Activated CD8-positive, alpha-beta T cell treated with anti-CD3 and anti-CD28 coated beads, Interleukin-2, amount 10 ng/mL, durations not matched to agents 7 days and 5 days (primary cell): ENCODE results near the gene EID3. TPM values are rescaled to one million over a fixed set of nuclear protein-coding genes. Genes with fewer than 3 reads are reported as not detected.

Experiments
- ATAC-seq: fragments of 150-1000 bp; cut with Tn5 transposase; one replicate; pipeline ENCODE4 v1.10.0; 2021; ENCODE audit warnings: moderate library complexity
- CTCF ChIA-PET: fragments of 350-600 bp; sonication (Branson Sonifier 250); formaldehyde crosslinking; loops from one replicate; lab custom pipeline; 2021; ENCODE audit warnings: antibody characterized with exemption; lab: Charles Lee
- POLR2A ChIA-PET: fragments of 350-600 bp; sonication (Branson Sonifier 250); formaldehyde crosslinking; loops from one replicate; lab custom pipeline; 2021; ENCODE audit warnings: antibody characterized with exemption; lab: Charles Lee
- DNase-seq: peaks from one replicate; pipeline ENCODE4 v3.0.0-alpha.2; 2020
- H3K27ac Mint-ChIP-seq: one replicate; pipeline ENCODE4 v1.8.0; 2021; ENCODE audit warnings: mild to moderate bottlenecking, mixed read lengths
- H3K27me3 Mint-ChIP-seq: one replicate; pipeline ENCODE4 v1.8.0; 2021; ENCODE audit warnings: low read depth, mixed read lengths
- H3K36me3 Mint-ChIP-seq: one replicate; pipeline ENCODE4 v1.8.0; 2021; ENCODE audit warnings: low read depth, mixed read lengths
- H3K4me1 Mint-ChIP-seq: one replicate; pipeline ENCODE4 v1.8.0; 2021; ENCODE audit warnings: low read depth, mixed read lengths
- H3K4me3 Mint-ChIP-seq: one replicate; pipeline ENCODE4 v1.8.0; 2021; ENCODE audit warnings: mild to moderate bottlenecking, mixed read lengths
- H3K9me3 Mint-ChIP-seq: one replicate; pipeline ENCODE4 v1.8.0; 2022; ENCODE audit warnings: mixed read lengths; ENCODE audit not compliant: insufficient read depth
- total RNA-seq, 2 experiments: library from RNA; stranded (reverse); gene quantifications; one replicate each; pipeline ENCODE4 v1.2.3, GENCODE V29; 2021

The EID3 gene
- total RNA-seq, 2 experiments from 2014 or later: 7.2 to 7.8 TPM

DNA sequence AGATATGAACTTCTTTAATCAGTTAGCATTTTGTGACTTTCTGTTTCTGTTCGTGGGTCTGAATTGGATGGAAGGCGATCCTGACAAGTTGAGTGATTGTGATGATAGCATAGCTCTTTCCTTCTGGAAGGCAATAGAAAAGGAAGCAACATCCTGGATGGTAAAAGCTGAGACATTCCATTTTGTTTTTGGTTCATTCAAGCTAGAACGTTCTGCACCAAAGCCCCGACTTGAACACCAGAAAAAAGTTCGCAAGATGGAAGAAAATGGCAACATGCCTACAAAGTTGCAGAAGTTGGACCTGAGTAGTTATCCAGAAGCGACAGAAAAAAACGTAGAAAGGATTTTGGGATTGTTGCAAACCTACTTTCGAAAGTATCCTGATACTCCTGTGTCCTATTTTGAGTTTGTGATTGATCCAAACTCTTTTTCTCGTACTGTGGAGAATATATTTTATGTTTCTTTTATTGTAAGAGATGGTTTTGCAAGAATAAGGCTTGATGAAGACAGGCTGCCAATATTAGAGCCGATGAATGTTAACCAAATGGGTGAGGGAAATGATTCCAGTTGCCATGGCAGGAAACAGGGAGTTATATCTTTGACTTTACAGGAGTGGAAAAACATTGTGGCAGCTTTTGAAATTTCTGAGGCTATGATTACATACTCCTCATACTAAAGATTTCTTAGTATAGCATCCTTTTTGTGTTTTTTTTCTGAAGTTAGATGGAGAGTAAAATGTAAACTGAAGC is 896 bp downstream of the EID3 start:
- POLR2A ChIA-PET: interaction anchor here (0.7 to 5.4 kb wide), 6 partner anchors 8 to 335 kb away, joined by 3 to 50 read pairs (median 4); no protein-coding TSS in a partner anchor
- peaks cover 42% of the 10 kb centered on the region for H3K36me3 Mint-ChIP-seq
- DNase-seq (no peak), ATAC-seq (no peak)
- no peaks in the 10 kb centered on the region for H3K27me3 Mint-ChIP-seq
- H3K27ac Mint-ChIP-seq: peak overlapping the region; percentile 99
- peaks cover 57% of the 10 kb centered on the region for H3K4me1 Mint-ChIP-seq
- H3K9me3 Mint-ChIP-seq: no peaks in the 10 kb centered on the region
- CTCF ChIA-PET: interaction anchor here (0.6 to 5.1 kb wide), 7 partner anchors 17 to 162 kb away, joined by 3 to 37 read pairs (median 4); no protein-coding TSS in a partner anchor
- peak overlapping the region; percentile 90 for H3K4me3 Mint-ChIP-seq

DNA sequence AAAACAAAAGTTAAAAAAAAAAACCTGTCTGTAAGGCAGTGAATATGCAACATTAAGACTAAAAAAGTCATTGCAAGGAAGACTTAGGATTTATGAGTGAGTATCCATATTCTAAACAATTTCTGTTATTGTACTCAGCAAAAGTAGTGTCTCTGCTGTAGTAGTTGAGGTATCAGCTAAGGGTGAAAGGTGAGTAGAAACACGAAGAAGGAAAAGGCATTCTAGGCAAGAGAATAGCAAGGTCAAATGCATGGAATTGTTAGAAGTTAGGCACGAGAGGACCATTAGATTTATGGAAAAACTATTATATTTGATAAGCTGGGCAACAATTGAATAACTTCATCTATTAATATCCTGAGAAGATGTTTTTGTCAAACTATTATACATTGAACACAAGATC is 1.8 kb downstream of the EID3 start:
- Mint-ChIP-seq H3K27me3 (no peaks in the 10 kb centered on the region), H3K4me3 (no peak overlapping the region), H3K27ac (no peak overlapping the region), H3K9me3 (no peaks in the 10 kb centered on the region), H3K36me3 (peaks cover 41% of the 10 kb centered on the region), H3K4me1 (peaks cover 56% of the 10 kb centered on the region)
- DNase-seq (no peak), ATAC-seq (no peak)
- ChIA-PET POLR2A (interaction anchor here (5.4 kb wide), 1 partner anchor 18 kb away, joined by 50 read pairs; no protein-coding TSS in a partner anchor), CTCF (interaction anchor here (0.7 to 1.2 kb wide), 2 partner anchors 103 to 518 kb away, joined by 3 to 5 read pairs; no protein-coding TSS in a partner anchor)

DNA sequence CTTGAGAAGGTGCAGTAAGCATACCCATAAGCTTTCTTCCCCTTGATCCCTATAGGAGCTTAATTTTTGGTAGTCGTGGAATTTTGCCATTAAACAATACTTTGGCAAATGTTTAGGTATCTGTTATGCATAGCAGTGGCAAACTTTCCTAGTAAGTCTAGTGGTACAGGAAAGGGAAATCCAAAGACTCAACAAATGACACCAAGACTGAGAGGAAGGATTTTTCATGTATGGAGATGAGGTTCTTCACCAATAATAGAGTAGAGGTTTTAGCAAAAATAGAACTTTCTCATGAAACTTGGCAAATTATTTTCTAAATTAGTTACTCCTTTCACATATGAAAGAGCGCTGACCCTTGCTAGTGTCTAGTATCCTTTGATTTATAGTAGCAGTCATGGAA is 2.8 kb downstream of the EID3 start:
- no peak for ATAC-seq
- Mint-ChIP-seq H3K27ac (no peak overlapping the region), H3K9me3 (no peaks in the 10 kb centered on the region), H3K4me3 (no peak overlapping the region), H3K36me3 (peaks cover 44% of the 10 kb centered on the region), H3K27me3 (no peaks in the 10 kb centered on the region), H3K4me1 (peaks cover 53% of the 10 kb centered on the region)
- DNase-seq: no peak
- POLR2A ChIA-PET: interaction anchor here (5.4 kb wide), 1 partner anchor 19 kb away, joined by 50 read pairs; no protein-coding TSS in a partner anchor
- CTCF ChIA-PET: no interaction called here

DNA sequence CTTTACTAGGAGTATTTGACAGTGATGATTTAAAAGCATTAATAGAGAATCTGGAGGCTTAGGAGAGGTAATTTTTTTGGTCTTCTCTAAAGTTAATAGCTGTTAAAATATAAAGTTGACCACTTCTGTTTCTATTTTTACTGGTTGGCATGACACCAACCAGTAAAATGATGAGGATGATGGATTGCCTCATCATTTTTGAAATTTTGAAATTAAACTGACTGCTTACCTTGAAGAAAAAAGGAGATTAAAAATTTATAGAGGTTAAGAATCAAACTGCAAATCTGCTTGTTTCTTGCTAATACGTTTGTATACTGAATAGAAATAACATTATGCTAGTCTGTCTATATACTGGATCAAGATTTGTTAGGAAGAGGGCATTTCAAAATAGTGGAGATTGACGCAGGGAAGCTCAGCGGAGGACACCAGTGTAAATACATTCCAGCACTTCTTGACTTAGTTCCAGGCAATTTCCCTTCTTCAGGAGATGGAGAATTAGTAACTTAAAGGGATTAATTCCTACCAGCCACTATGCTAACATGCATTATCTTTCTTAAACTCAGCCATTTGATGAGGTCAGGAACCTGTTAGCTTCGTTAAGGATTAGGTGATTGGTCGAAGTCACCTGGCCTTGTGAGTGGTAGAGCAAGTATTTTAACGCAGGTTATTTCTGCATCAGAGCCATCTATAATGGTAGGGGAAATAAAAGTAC is 3.6 kb downstream of the EID3 start:
- Mint-ChIP-seq H3K4me3 (no peak overlapping the region), H3K9me3 (no peaks in the 10 kb centered on the region), H3K27me3 (no peaks in the 10 kb centered on the region), H3K4me1 (peaks cover 49% of the 10 kb centered on the region), H3K27ac (no peak overlapping the region), H3K36me3 (peaks cover 46% of the 10 kb centered on the region)
- CTCF ChIA-PET: interaction anchor here (0.6 to 0.9 kb wide), 2 partner anchors 31 to 91 kb away, joined by 3 to 4 read pairs; no protein-coding TSS in a partner anchor
- ATAC-seq (no peak), DNase-seq (no peak)
- POLR2A ChIA-PET: no interaction called here

DNA sequence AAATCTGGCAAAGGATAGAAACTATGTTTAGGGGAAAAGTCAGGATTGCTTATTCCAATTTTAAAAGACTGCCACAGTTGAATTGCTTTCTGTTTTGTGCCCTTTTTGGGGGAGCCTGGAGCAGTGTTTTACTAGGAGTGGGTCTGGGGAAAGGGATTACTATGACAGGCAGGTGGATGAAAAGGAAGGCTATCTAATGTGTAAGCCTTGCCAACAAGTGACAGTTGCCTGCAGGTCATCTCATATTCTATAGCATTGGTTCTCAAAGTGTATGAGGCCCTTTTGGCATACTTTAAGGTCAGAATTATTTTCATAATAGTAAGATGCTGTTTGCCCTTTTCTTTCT is 4.1 kb downstream of the EID3 start:
- Mint-ChIP-seq H3K27ac (no peak overlapping the region), H3K4me3 (no peak overlapping the region), H3K27me3 (no peaks in the 10 kb centered on the region), H3K36me3 (peaks cover 50% of the 10 kb centered on the region), H3K4me1 (peaks cover 47% of the 10 kb centered on the region), H3K9me3 (no peaks in the 10 kb centered on the region)
- POLR2A ChIA-PET: interaction anchor here (1.2 kb wide), 1 partner anchor 18 kb away, joined by 3 read pairs; no protein-coding TSS in a partner anchor
- CTCF ChIA-PET: interaction anchor here (0.9 kb wide), 1 partner anchor 91 kb away, joined by 3 read pairs; no protein-coding TSS in a partner anchor
- ATAC-seq: no peak
- no peak for DNase-seq

DNA sequence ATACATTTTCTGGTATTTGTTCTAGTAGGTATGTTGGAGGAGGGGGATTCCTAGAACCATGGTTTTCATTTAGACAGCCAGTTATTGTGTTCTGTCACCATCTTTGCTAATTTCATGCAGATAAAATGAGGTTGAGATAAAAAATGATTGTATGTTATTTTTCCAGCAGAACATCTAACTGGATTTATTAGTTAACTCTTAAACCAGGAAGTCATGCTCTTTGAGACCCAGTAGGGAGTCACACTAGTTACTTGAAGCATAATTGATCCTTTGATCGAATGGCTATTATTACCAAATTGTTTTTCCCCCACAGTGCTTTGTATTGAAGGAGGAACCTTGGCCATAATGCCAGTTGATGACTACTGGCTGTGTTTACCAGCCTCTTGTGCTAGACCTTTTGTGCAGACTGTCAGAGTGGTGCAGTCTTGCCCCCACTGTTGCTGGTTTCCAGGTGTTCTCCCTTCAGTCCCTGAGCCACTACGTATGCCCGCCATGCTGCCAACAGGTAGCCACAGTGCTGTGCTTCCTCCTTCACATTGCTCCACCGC is 6.0 kb downstream of the EID3 start:
- Mint-ChIP-seq H3K27me3 (no peaks in the 10 kb centered on the region), H3K9me3 (no peaks in the 10 kb centered on the region), H3K27ac (no peak overlapping the region), H3K36me3 (peaks cover 51% of the 10 kb centered on the region), H3K4me1 (peaks cover 31% of the 10 kb centered on the region), H3K4me3 (no peak overlapping the region)
- POLR2A ChIA-PET: no interaction called here
- ATAC-seq (no peak), DNase-seq (no peak)
- CTCF ChIA-PET: no interaction called here

DNA sequence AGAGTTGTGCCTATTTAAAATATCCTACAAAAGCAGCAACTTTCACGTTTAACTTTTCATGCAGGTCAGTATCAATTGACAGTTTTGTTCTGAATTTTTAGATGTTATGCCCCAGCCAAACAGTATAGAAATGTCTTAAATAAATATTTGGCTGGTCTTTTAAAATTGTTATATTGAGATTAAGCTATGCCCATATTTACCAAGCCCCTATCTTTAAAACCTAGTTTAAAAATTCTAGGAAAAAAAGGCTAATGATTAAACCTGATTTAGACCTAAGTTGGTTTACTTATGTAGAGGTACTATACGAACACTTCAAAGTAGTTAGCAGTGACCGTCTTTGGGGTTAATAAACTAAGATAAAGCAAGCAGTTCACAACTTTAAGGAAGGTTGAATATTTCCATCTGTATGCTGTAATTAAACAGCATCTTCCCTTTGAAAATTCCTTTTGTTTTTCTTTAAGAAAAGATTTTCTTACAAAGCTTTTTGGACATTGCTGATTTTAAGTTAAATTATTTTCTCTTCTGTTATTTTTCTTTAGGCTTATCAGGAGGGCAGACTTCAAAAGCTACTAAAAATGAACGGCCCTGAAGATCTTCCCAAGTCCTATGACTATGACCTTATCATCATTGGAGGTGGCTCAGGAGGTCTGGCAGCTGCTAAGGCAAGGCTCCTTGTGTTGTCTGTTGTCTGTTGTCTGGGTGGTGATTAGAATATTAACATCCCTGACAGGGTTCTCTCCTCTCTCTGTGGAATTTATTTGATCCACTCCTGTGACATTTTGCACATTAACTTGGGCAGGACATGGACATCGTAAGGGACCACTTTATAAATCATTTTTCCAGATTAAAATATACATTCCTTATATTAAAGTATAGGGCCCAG is 7.5 kb downstream of the EID3 start:
- ChIA-PET POLR2A (no interaction called here), CTCF (no interaction called here)
- Mint-ChIP-seq H3K9me3 (no peaks in the 10 kb centered on the region), H3K36me3 (peaks cover 53% of the 10 kb centered on the region), H3K4me3 (no peak overlapping the region), H3K27me3 (no peaks in the 10 kb centered on the region), H3K4me1 (peaks cover 23% of the 10 kb centered on the region), H3K27ac (no peak overlapping the region)
- no peak for ATAC-seq
- no peak for DNase-seq

DNA sequence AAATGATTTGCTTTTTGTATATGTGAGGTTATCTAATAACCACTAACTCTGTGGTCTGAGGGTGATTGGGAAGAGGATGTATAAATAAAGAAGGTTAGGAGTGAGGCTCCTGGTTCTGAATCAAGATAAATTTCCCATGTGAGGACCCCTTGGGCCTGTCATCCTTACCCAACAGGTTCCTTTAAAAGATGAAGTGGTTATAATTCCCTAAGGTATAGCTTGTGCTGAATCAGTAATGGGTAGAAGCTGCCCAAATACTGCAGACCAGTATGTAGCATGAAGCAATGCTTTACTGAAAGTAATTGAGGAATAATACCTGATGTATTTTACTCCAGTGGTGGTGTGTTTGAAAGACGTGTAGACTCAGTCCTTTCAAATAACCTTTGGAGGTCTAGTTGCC is 8.7 kb downstream of the EID3 start:
- H3K4me3 Mint-ChIP-seq: no peak overlapping the region
- ChIA-PET POLR2A (interaction anchor here (1.4 kb wide), 1 partner anchor 8 kb away, joined by 5 read pairs; the partner anchor contains the start of gene EID3), CTCF (interaction anchor here (1.3 to 1.4 kb wide), 2 partner anchors 47 to 112 kb away, joined by 3 to 5 read pairs; no protein-coding TSS in a partner anchor)
- H3K36me3 Mint-ChIP-seq: peaks cover 53% of the 10 kb centered on the region
- H3K27ac Mint-ChIP-seq: no peak overlapping the region
- H3K27me3 Mint-ChIP-seq: no peaks in the 10 kb centered on the region
- ATAC-seq (no peak), DNase-seq (no peak)
- peaks cover 16% of the 10 kb centered on the region for H3K4me1 Mint-ChIP-seq
- no peaks in the 10 kb centered on the region for H3K9me3 Mint-ChIP-seq

DNA sequence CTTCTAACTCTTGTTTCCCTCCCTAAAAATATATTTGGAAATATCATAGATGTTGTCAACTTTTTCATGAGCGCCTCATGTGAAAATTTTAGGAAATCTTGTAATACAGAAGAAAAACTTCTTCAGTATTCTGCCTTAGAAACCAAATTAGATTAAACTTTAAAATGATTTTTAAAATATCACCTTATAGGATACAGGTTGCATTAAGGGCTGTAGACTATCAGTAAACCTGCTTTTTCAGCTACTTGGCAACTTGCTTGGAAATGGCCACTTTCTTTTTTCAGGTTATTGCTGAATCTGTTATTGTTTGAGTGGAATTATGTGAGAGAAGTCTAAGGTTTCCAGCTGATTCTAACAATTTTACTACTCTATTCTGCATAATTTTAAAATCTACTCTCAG is 9.1 kb downstream of the EID3 start:
- DNase-seq (no peak), ATAC-seq (no peak)
- Mint-ChIP-seq H3K36me3 (peaks cover 49% of the 10 kb centered on the region), H3K4me3 (no peak overlapping the region), H3K27me3 (no peaks in the 10 kb centered on the region), H3K27ac (no peak overlapping the region), H3K4me1 (peaks cover 12% of the 10 kb centered on the region), H3K9me3 (no peaks in the 10 kb centered on the region)
- CTCF ChIA-PET: interaction anchor here (1.1 to 1.4 kb wide), 3 partner anchors 46 to 113 kb away, joined by 3 to 5 read pairs (median 3); no protein-coding TSS in a partner anchor
- POLR2A ChIA-PET: interaction anchor here (1.4 kb wide), 1 partner anchor 9 kb away, joined by 5 read pairs; the partner anchor contains the start of gene EID3

DNA sequence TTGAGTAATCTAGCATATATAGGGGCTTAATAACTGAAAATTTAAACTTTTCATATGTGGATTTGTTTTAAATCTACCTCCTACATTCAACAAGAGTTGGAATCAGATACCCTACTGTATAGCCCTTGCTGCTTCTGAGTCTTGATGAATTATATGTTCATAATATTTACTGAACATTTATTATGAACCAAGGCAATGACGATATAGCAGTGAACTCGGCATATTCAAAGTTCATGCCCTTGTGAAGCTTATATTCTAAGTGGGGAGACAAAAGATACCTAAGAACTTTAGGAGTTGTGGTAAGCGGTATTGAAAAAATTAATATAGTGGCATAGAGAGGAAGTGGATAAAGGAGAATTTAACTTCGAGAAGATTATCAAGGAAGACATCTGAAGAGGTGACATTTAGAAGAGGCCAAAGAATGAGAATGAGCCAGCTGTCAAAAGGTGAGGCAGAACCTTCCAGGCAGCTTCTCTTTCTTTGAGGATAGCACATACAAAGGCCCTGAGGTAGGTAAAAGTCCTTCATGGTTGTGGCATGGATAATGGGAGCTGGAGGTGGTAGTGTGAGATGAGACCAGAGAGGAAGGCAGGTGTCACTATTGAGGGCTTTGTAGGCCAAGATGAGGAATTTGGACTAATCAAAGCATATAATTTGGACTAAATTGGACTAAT is 10.2 kb downstream of the EID3 start:
- ChIA-PET POLR2A (no interaction called here), CTCF (interaction anchor here (1.1 to 1.6 kb wide), 3 partner anchors 11 to 114 kb away, joined by 3 read pairs; partner anchors contain the start of gene EID3)
- Mint-ChIP-seq H3K4me3 (no peak overlapping the region), H3K36me3 (peaks cover 49% of the 10 kb centered on the region), H3K27me3 (no peaks in the 10 kb centered on the region), H3K9me3 (no peaks in the 10 kb centered on the region), H3K27ac (peak overlapping the region; percentile 33), H3K4me1 (peaks cover 12% of the 10 kb centered on the region)
- ATAC-seq: no peak
- no peak for DNase-seq
